ENCODE results near the gene INPP5A.
"Not testable (repeated sequence)": the region's sequence is repeated elsewhere in the genome, so short reads cannot be mapped to it uniquely, and the experiment has no call there.

The INPP5A gene

GRCh38 chr10:132537684-132538001 is at the start of gene INPP5A:
Gene INPP5A (plus strand): TSS chr10:132537787. CDS start chr10:132538097, 310 bp downstream.
- no peak for DNase-seq (ENCODE audit: low read depth)

GRCh38 chr10:132488231-132488821 is 49.3 kb upstream of the INPP5A start:
- DNase-seq (ENCODE audit: low read depth): no peak

GRCh38 chr10:132489053-132489703 is 48.4 kb upstream of the INPP5A start:
- no peak for DNase-seq (ENCODE audit: low read depth)

- DNase-seq (ENCODE audit: low read depth): no peak
These were observed 47.7 kb upstream of the INPP5A start for GRCh38 chr10:132489704-132490534.

GRCh38 chr10:132491534-132491933 is 46.1 kb upstream of the INPP5A start:
- not testable (repeated sequence) for DNase-seq (ENCODE audit: low read depth)

- DNase-seq (ENCODE audit: low read depth): no peak
These were observed 45.1 kb upstream of the INPP5A start for GRCh38 chr10:132492323-132493025.

GRCh38 chr10:132493246-132493755 is 44.3 kb upstream of the INPP5A start:
- no peak for DNase-seq (ENCODE audit: low read depth)

GRCh38 chr10:132493756-132494290 is 43.8 kb upstream of the INPP5A start:
- DNase-seq (ENCODE audit: low read depth): no peak

GRCh38 chr10:132494866-132495630 is 42.5 kb upstream of the INPP5A start:
- DNase-seq (ENCODE audit: low read depth): no peak

GRCh38 chr10:132496360-132497062 is 41.1 kb upstream of the INPP5A start:
- DNase-seq (ENCODE audit: low read depth): no peak

GRCh38 chr10:132497063-132497680 is 40.4 kb upstream of the INPP5A start:
- DNase-seq (ENCODE audit: low read depth): no peak

- no peak for DNase-seq (ENCODE audit: low read depth)
These were observed 39.6 kb upstream of the INPP5A start for GRCh38 chr10:132497861-132498561.

GRCh38 chr10:132498562-132499366 is 38.8 kb upstream of the INPP5A start:
- no peak for DNase-seq (ENCODE audit: low read depth)

GRCh38 chr10:132499367-132499685 is 38.3 kb upstream of the INPP5A start:
- DNase-seq (ENCODE audit: low read depth): no peak

GRCh38 chr10:132500781-132501415 is 36.7 kb upstream of the INPP5A start:
- no peak for DNase-seq (ENCODE audit: low read depth)

- DNase-seq (ENCODE audit: low read depth): no peak
These were observed 34.9 kb upstream of the INPP5A start for GRCh38 chr10:132502544-132503300.

GRCh38 chr10:132503581-132504421 is 33.8 kb upstream of the INPP5A start:
- DNase-seq (ENCODE audit: low read depth): no peak

All from amniotic epithelial cell (primary cell).